ENCODE data around the gene ARHGEF3. TPM values are rescaled to one million over a fixed set of nuclear protein-coding genes. Genes with fewer than 3 reads are reported as not detected.

Gene ARHGEF3
- total RNA-seq, 2 donors from 2014 or later, result 14.8 to 20.0 TPM

GRCh38 chr3:56800130-56800831 lies 1.5 kb downstream of the ARHGEF3 start:
- peak in 1 of 2 donors; percentile 32 for DNase-seq
- intact Hi-C loops (cut with DNase I, micrococcal nuclease), result loop anchor here in 1 of 2 donors (10.0 kb wide), 1 partner anchor 95 kb away; no protein-coding TSS in a partner anchor

GRCh38 chr3:56799251-56799882 lies 2.4 kb downstream of the ARHGEF3 start:
- ATAC-seq, result peak; percentile 26
- no peak for DNase-seq
- intact Hi-C loops (cut with DNase I, micrococcal nuclease), result loop anchor here in 1 of 2 donors (5.0 kb wide), 2 partner anchors 97 to 193 kb away; no protein-coding TSS in a partner anchor

More at GRCh38 chr3:56800130-56800831, 1.5 kb downstream of the ARHGEF3 start:
- ATAC-seq, result no peak

- intact Hi-C loops (cut with DNase I, micrococcal nuclease), result loop anchor here in 1 of 2 donors (5.0 kb wide), 2 partner anchors 95 to 195 kb away; no protein-coding TSS in a partner anchor
- ATAC-seq, result no peak
Measured at GRCh38 chr3:56796996-56797395, 4.8 kb downstream of the ARHGEF3 start.

GRCh38 chr3:56796202-56796601 lies 5.5 kb downstream of the ARHGEF3 start:
- ATAC-seq, result no peak
- intact Hi-C loops (cut with DNase I, micrococcal nuclease), result loop anchor here in 1 of 2 donors (5.0 kb wide), 2 partner anchors 94 to 196 kb away; no protein-coding TSS in a partner anchor
- no peak for DNase-seq

More at GRCh38 chr3:56796996-56797395, 4.8 kb downstream of the ARHGEF3 start:
- DNase-seq, result no peak

- intact Hi-C loops (cut with DNase I, micrococcal nuclease), result loop anchor here in 1 of 2 donors (5.0 kb wide), 2 partner anchors 94 to 196 kb away; no protein-coding TSS in a partner anchor
- no peak for ATAC-seq
- no peak for DNase-seq
Measured at GRCh38 chr3:56795829-56796185, 5.9 kb downstream of the ARHGEF3 start.

GRCh38 chr3:56795097-56795828 lies 6.5 kb downstream of the ARHGEF3 start:
- no peak for DNase-seq
- ATAC-seq, result peak; percentile 48

GRCh38 chr3:56792193-56792592 lies 9.6 kb downstream of the ARHGEF3 start:
- intact Hi-C loops (cut with DNase I, micrococcal nuclease), result no loop called here

More at GRCh38 chr3:56795097-56795828, 6.5 kb downstream of the ARHGEF3 start:
- intact Hi-C loops (cut with DNase I, micrococcal nuclease), result loop anchor here in 1 of 2 donors (5.0 kb wide), 2 partner anchors 93 to 197 kb away; no protein-coding TSS in a partner anchor

GRCh38 chr3:56790016-56790821 lies 11.5 kb downstream of the ARHGEF3 start:
- no peak for ATAC-seq
- no peak for DNase-seq
- intact Hi-C loops (cut with DNase I, micrococcal nuclease), result no loop called here

More at GRCh38 chr3:56792193-56792592, 9.6 kb downstream of the ARHGEF3 start:
- no peak for DNase-seq
- ATAC-seq, result no peak

- ATAC-seq (no peak), DNase-seq (no peak)
- intact Hi-C loops (cut with DNase I, micrococcal nuclease), result no loop called here
Measured at GRCh38 chr3:56789076-56789475, 12.7 kb downstream of the ARHGEF3 start.

- DNase-seq (no peak), ATAC-seq (no peak)
- intact Hi-C loops (cut with DNase I, micrococcal nuclease), result no loop called here
Measured at GRCh38 chr3:56788521-56788920, 13.2 kb downstream of the ARHGEF3 start.

- intact Hi-C loops (cut with DNase I, micrococcal nuclease), result no loop called here
- ATAC-seq (no peak), DNase-seq (no peak)
Measured at GRCh38 chr3:56787784-56788256, 13.9 kb downstream of the ARHGEF3 start.

- intact Hi-C loops (cut with DNase I, micrococcal nuclease), result no loop called here
Measured at GRCh38 chr3:56787258-56787775, 14.4 kb downstream of the ARHGEF3 start.

GRCh38 chr3:56785499-56785898 lies 16.2 kb downstream of the ARHGEF3 start:
- intact Hi-C loops (cut with DNase I, micrococcal nuclease), result no loop called here
- DNase-seq, result no peak
- ATAC-seq, result no peak

More at GRCh38 chr3:56787258-56787775, 14.4 kb downstream of the ARHGEF3 start:
- ATAC-seq (no peak), DNase-seq (no peak)

GRCh38 chr3:56784448-56785001 lies 17.2 kb downstream of the ARHGEF3 start:
- DNase-seq (no peak), ATAC-seq (no peak)
- intact Hi-C loops (cut with DNase I, micrococcal nuclease), result no loop called here

- DNase-seq (peak; percentile 55 to 66), ATAC-seq (peak; percentile 64)
- intact Hi-C loops (cut with DNase I, micrococcal nuclease), result no loop called here
Measured at GRCh38 chr3:56783644-56784447, 17.9 kb downstream of the ARHGEF3 start.

- ATAC-seq (peak; percentile 48), DNase-seq (no peak)
- intact Hi-C loops (cut with DNase I, micrococcal nuclease), result no loop called here
Measured at GRCh38 chr3:56782906-56783305, 18.8 kb downstream of the ARHGEF3 start.

- ATAC-seq, result peak; percentile 61
- DNase-seq, result no peak
- intact Hi-C loops (cut with DNase I, micrococcal nuclease), result no loop called here
Measured at GRCh38 chr3:56782215-56782614, 19.5 kb downstream of the ARHGEF3 start.

Data from left colon (tissue), 2 donors.